ENCODE results near the gene AKR1E2.

AKR1E2 gene

DNA sequence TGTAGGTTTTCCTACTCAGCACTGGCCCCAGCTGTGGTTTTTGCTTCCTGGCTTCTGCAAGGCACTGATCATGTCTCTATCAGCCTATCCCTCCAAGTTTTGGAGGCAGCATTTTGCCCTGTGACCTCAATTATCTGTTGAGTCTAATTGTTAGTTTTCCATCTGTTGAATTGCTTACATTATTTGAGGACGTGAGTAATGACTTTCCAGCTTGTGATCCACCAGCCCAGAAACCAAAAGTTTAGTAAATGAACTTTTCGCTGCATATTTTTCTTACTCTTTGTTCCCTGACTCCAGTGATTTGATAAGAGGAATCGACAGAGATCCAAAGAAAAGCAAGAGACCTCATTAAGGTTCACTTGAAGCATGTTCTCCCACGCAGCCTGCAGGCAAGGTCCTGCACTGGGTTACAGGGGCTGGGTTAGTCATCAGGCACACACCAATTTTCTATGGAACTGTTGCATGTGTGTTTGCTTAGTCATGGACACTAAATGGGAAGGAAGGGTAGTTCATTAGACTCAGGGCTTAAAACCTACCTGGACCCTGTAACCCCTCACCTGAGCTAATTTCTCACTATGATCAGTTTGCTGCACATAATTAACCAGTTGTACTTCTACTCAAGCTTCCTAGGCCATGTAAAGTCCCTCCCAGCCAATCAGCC lies 57.2 kb downstream of the AKR1E2 start:
- H3K79me2 ChIP-seq (ENCODE audit: insufficient read depth, low read length), result no peaks in the 10 kb centered on the region
- no peak overlapping the region for H3K4me3 ChIP-seq (ENCODE audit: low read depth, low read length, poor library complexity, severe bottlenecking)
- H3K36me3 ChIP-seq (ENCODE audit: insufficient read depth, low read length), result no peaks in the 10 kb centered on the region
- H3K9me3 ChIP-seq (ENCODE audit: low read length), result no peaks in the 10 kb centered on the region
- H3K4me1 ChIP-seq (ENCODE audit: insufficient read depth, low read length, severe bottlenecking), result no peaks in the 10 kb centered on the region
- H3K9ac ChIP-seq (ENCODE audit: low read length), result no peak overlapping the region
- no peak overlapping the region for H3K27ac ChIP-seq (ENCODE audit: low read depth, low read length, poor library complexity, severe bottlenecking)
- no peaks in the 10 kb centered on the region for H3K9me2 ChIP-seq (ENCODE audit: low read depth, low read length)
- H3K27me3 ChIP-seq (ENCODE audit: insufficient read depth, low read length), result no peaks in the 10 kb centered on the region
- no peak overlapping the region for H3K4me2 ChIP-seq (ENCODE audit: low read length)
- H3F3A ChIP-seq (ENCODE audit: insufficient read depth, low read length), result no peaks in the 10 kb centered on the region
- no peak overlapping the region for H2AFZ ChIP-seq (ENCODE audit: low read length)
- H4K20me1 ChIP-seq (ENCODE audit: insufficient read depth, low read length), result no peaks in the 10 kb centered on the region
- no peak for TF ChIP-seq EZH2 (IDR thresholded peaks at IDR 0.05; ENCODE audit: borderline replicate concordance, low read length)
- TF ChIP-seq, protein P1, sequence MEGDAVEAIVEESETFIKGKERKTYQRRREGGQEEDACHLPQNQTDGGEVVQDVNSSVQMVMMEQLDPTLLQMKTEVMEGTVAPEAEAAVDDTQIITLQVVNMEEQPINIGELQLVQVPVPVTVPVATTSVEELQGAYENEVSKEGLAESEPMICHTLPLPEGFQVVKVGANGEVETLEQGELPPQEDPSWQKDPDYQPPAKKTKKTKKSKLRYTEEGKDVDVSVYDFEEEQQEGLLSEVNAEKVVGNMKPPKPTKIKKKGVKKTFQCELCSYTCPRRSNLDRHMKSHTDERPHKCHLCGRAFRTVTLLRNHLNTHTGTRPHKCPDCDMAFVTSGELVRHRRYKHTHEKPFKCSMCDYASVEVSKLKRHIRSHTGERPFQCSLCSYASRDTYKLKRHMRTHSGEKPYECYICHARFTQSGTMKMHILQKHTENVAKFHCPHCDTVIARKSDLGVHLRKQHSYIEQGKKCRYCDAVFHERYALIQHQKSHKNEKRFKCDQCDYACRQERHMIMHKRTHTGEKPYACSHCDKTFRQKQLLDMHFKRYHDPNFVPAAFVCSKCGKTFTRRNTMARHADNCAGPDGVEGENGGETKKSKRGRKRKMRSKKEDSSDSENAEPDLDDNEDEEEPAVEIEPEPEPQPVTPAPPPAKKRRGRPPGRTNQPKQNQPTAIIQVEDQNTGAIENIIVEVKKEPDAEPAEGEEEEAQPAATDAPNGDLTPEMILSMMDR (IDR thresholded peaks at IDR 0.05; ENCODE audit: low read length), result no peak

DNA sequence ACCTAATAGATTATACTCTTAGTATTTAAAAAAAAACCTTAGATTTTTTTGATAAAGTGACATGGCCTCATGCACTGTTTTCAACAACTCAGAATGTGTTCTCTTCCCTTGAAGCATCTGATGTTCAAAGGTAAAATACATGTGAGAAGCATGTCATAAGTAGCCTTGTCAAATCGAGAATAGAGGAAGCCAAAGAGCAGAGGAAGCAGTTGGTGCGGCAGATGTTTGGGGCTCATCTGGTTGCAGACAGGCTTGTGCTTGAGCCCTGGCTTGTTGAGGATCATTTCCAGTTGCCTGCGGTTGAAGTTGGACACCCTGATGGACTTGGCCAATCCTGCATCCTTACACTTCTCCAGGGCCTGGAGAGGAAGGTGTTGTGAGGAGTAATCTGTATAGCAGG lies 59.2 kb downstream of the AKR1E2 start:
- no peak overlapping the region for H2AFZ ChIP-seq (ENCODE audit: low read length)
- no peak overlapping the region for H3K4me3 ChIP-seq (ENCODE audit: low read depth, low read length, poor library complexity, severe bottlenecking)
- H3K4me2 ChIP-seq (ENCODE audit: low read length), result no peak overlapping the region
- no peak overlapping the region for H3K27ac ChIP-seq (ENCODE audit: low read depth, low read length, poor library complexity, severe bottlenecking)
- no peaks in the 10 kb centered on the region for H3K9me3 ChIP-seq (ENCODE audit: low read length)
- no peaks in the 10 kb centered on the region for H3K79me2 ChIP-seq (ENCODE audit: insufficient read depth, low read length)
- no peak for TF ChIP-seq EZH2 (IDR thresholded peaks at IDR 0.05; ENCODE audit: borderline replicate concordance, low read length)
- TF ChIP-seq, protein P1 (IDR thresholded peaks at IDR 0.05; ENCODE audit: low read length), result no peak
- no peaks in the 10 kb centered on the region for H4K20me1 ChIP-seq (ENCODE audit: insufficient read depth, low read length)
- no peaks in the 10 kb centered on the region for H3K36me3 ChIP-seq (ENCODE audit: insufficient read depth, low read length)
- no peaks in the 10 kb centered on the region for H3K4me1 ChIP-seq (ENCODE audit: insufficient read depth, low read length, severe bottlenecking)
- H3K9ac ChIP-seq (ENCODE audit: low read length), result no peak overlapping the region
- H3K9me2 ChIP-seq (ENCODE audit: low read depth, low read length), result no peaks in the 10 kb centered on the region
- no peaks in the 10 kb centered on the region for H3F3A ChIP-seq (ENCODE audit: insufficient read depth, low read length)
- no peaks in the 10 kb centered on the region for H3K27me3 ChIP-seq (ENCODE audit: insufficient read depth, low read length)

DNA sequence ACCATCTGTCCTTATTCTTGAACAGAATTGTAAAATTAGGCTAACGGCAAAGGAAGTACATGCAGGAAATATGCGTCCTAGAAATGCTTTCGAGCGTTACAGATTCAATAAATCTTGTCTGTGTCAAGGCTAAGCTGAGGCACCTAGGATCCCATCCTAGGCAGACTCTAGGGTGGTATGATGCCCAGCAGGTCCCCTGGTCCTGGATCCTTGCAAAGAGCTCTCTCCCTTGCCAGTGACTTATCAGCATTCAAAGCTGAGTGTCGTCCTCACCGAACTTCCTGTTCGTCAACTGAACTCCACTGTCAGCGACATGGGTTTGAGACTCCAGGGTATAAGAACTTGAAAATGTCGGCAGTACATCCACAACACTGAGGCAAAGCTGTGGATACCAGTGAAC lies 61.5 kb downstream of the AKR1E2 start:
- Histone ChIP-seq H3K9me3 (ENCODE audit: low read length) (no peaks in the 10 kb centered on the region), H3K4me3 (ENCODE audit: low read depth, low read length, poor library complexity, severe bottlenecking) (no peak overlapping the region), H3K9me2 (ENCODE audit: low read depth, low read length) (no peaks in the 10 kb centered on the region), H2AFZ (ENCODE audit: low read length) (no peak overlapping the region), H3K36me3 (ENCODE audit: insufficient read depth, low read length) (no peaks in the 10 kb centered on the region), H3K79me2 (ENCODE audit: insufficient read depth, low read length) (no peaks in the 10 kb centered on the region), H3K27me3 (ENCODE audit: insufficient read depth, low read length) (no peaks in the 10 kb centered on the region), H3K4me1 (ENCODE audit: insufficient read depth, low read length, severe bottlenecking) (no peaks in the 10 kb centered on the region), H3K9ac (ENCODE audit: low read length) (no peak overlapping the region), H3K27ac (ENCODE audit: low read depth, low read length, poor library complexity, severe bottlenecking) (no peak overlapping the region), H3F3A (ENCODE audit: insufficient read depth, low read length) (no peaks in the 10 kb centered on the region), H4K20me1 (ENCODE audit: insufficient read depth, low read length) (no peaks in the 10 kb centered on the region), H3K4me2 (ENCODE audit: low read length) (no peak overlapping the region)
- TF ChIP-seq, protein P1 (IDR thresholded peaks at IDR 0.05; ENCODE audit: low read length), result no peak
- no peak for TF ChIP-seq EZH2 (IDR thresholded peaks at IDR 0.05; ENCODE audit: borderline replicate concordance, low read length)

Data from OCI-LY1 (cell line).